Measurements from ENCODE around the gene RDH13. TPM values are rescaled to one million over a fixed set of nuclear protein-coding genes. Genes with fewer than 3 reads are reported as not detected.

RDH13 gene
- polyA plus RNA-seq, 1 of the 3 experiments (the other 2 are of a cell fraction) = 9.6 TPM

DNA sequence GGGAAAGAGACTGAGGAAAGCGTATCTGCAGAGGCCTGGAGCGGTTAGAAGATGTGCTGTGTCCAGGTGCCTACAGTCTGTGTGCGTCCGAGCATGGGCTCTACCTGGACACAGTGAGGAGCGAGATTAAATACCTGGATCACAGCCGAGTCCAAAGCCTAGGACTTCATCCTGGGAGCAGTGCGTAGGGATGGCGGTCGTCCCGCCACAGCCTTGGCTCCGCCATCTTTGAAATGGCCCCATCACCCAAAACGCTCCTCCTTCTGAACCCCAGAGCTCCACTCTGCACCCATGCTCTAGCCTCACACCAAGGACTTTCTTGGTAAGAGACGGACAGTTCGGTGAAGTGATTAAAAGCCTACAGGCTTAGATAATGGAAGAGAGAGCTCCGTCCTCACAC is 44.7 kb downstream of the RDH13 start:
- TF ChIP-seq RXRA (IDR thresholded peaks at IDR 0.05; ENCODE audit: borderline replicate concordance, low read depth) = no peak
- no peak for TF ChIP-seq ELF1 (IDR thresholded peaks at IDR 0.05)
- TF ChIP-seq, protein P1, sequence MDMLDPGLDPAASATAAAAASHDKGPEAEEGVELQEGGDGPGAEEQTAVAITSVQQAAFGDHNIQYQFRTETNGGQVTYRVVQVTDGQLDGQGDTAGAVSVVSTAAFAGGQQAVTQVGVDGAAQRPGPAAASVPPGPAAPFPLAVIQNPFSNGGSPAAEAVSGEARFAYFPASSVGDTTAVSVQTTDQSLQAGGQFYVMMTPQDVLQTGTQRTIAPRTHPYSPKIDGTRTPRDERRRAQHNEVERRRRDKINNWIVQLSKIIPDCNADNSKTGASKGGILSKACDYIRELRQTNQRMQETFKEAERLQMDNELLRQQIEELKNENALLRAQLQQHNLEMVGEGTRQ (IDR thresholded peaks at IDR 0.05; ENCODE audit: borderline replicate concordance, low read depth, low read length) = no peak
- TF ChIP-seq FOXM1 (IDR thresholded peaks at IDR 0.05; ENCODE audit: low read depth) = no peak
- TF ChIP-seq TEAD4 (IDR thresholded peaks at IDR 0.05; ENCODE audit: borderline replicate concordance, insufficient read depth) = no peak
- TF ChIP-seq, protein P2, sequence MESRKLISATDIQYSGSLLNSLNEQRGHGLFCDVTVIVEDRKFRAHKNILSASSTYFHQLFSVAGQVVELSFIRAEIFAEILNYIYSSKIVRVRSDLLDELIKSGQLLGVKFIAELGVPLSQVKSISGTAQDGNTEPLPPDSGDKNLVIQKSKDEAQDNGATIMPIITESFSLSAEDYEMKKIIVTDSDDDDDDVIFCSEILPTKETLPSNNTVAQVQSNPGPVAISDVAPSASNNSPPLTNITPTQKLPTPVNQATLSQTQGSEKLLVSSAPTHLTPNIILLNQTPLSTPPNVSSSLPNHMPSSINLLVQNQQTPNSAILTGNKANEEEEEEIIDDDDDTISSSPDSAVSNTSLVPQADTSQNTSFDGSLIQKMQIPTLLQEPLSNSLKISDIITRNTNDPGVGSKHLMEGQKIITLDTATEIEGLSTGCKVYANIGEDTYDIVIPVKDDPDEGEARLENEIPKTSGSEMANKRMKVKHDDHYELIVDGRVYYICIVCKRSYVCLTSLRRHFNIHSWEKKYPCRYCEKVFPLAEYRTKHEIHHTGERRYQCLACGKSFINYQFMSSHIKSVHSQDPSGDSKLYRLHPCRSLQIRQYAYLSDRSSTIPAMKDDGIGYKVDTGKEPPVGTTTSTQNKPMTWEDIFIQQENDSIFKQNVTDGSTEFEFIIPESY (IDR thresholded peaks at IDR 0.05; ENCODE audit: borderline replicate concordance, low read depth) = no peak
- no peak for TF ChIP-seq POLR2AphosphoS5 (IDR thresholded peaks at IDR 0.05; ENCODE audit: low read depth, low read length)
- TF ChIP-seq MEF2A (IDR thresholded peaks at IDR 0.05; ENCODE audit: borderline replicate concordance, low read depth) = no peak
- TF ChIP-seq YY1 (IDR thresholded peaks at IDR 0.05; ENCODE audit: low read depth) = no peak
- TF ChIP-seq SMC3 (IDR thresholded peaks at IDR 0.05; ENCODE audit: low read depth, low read length) = no peak
- no peak for TF ChIP-seq EZH2phosphoT487 (IDR thresholded peaks at IDR 0.05; ENCODE audit: borderline replicate concordance, low read depth)
- TF ChIP-seq RFX5 (IDR thresholded peaks at IDR 0.05; ENCODE audit: low read length) = no peak
- TF ChIP-seq GABPA (IDR thresholded peaks at IDR 0.05; ENCODE audit: low read depth) = no peak
- no peak for TF ChIP-seq NRF1 (IDR thresholded peaks at IDR 0.05; ENCODE audit: low read depth, low read length)
- no peak for TF ChIP-seq FOSL2 (IDR thresholded peaks at IDR 0.05; ENCODE audit: borderline replicate concordance, low read depth)
- TF ChIP-seq TAF1 (IDR thresholded peaks at IDR 0.05; ENCODE audit: borderline replicate concordance, low read depth, low read length) = no peak
- TF ChIP-seq SIN3A (IDR thresholded peaks at IDR 0.05; ENCODE audit: borderline replicate concordance, low read depth, low read length) = no peak
- TF ChIP-seq, protein P3, sequence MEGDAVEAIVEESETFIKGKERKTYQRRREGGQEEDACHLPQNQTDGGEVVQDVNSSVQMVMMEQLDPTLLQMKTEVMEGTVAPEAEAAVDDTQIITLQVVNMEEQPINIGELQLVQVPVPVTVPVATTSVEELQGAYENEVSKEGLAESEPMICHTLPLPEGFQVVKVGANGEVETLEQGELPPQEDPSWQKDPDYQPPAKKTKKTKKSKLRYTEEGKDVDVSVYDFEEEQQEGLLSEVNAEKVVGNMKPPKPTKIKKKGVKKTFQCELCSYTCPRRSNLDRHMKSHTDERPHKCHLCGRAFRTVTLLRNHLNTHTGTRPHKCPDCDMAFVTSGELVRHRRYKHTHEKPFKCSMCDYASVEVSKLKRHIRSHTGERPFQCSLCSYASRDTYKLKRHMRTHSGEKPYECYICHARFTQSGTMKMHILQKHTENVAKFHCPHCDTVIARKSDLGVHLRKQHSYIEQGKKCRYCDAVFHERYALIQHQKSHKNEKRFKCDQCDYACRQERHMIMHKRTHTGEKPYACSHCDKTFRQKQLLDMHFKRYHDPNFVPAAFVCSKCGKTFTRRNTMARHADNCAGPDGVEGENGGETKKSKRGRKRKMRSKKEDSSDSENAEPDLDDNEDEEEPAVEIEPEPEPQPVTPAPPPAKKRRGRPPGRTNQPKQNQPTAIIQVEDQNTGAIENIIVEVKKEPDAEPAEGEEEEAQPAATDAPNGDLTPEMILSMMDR (IDR thresholded peaks at IDR 0.05) = no peak
- no peak for TF ChIP-seq NFIC (IDR thresholded peaks at IDR 0.05; ENCODE audit: borderline replicate concordance)
- H3K4me3 ChIP-seq (ENCODE audit: low read depth in 2 of 2, low read length in 1 of 2) = no peak overlapping the region
- H3K36me3 ChIP-seq (replicated peaks in 1 of 2; ENCODE audit: control insufficient read depth in 1 of 2, insufficient read depth in 2 of 2, low read length in 1 of 2) = peaks cover 0 to 8% of the 10 kb centered on the region in 2 experiments
- peaks cover 0 to 2% of the 10 kb centered on the region in 2 experiments; a peak in 1 of 4 replicates for H3K4me1 ChIP-seq (ENCODE audit: control insufficient read depth in 1 of 2, insufficient read depth in 2 of 2, low read depth in 1 of 2, low read length in 1 of 2)
- ChIA-PET CTCF (no interaction called here), POLR2A (no interaction called here)
- H4K20me1 ChIP-seq (ENCODE audit: insufficient read depth) = no peaks in the 10 kb centered on the region
- no peak overlapping the region for H3K4me2 ChIP-seq
- H3K9ac ChIP-seq = no peak overlapping the region
- WGBS (ENCODE audit: low lambda C conversion rate) = 52% methylated on average over 15 of the region's 15 CpGs
- H3K27me3 ChIP-seq (ENCODE audit: insufficient read depth) = no peaks in the 10 kb centered on the region
- no peak overlapping the region for H2AFZ ChIP-seq (ENCODE audit: low read depth)
- H3K9me2 ChIP-seq = no peaks in the 10 kb centered on the region
- DNase-seq = no peak
- H3F3A ChIP-seq (replicated peaks; ENCODE audit: insufficient read depth) = no peaks in the 10 kb centered on the region
- no peaks in the 10 kb centered on the region for H3K9me3 ChIP-seq
- no peak overlapping the region for H3K27ac ChIP-seq (ENCODE audit: low read depth in 2 of 2, low read length in 1 of 2)
- 0 out of 2 replicates have a peak, but pooled peaks cover 3% of the 10 kb centered on the region for H3K79me2 ChIP-seq (ENCODE audit: insufficient read depth)
